ENCODE results near the gene HTR7. TPM values are rescaled to one million over a fixed set of nuclear protein-coding genes. Genes with fewer than 3 reads are reported as not detected.

HTR7 gene
- 24.6 and 26.9 TPM in 2 replicates for total RNA-seq (2021; fragmentation: NEBNext Ultra II Directional; extraction: Animal tissue kit (Norgen Biotek cat#: 25700))
- polyA plus RNA-seq (2011; rRNA removed) = 11.5 and 22.9 TPM in 2 replicates
- polyA plus RNA-seq (2011; cell fraction: cytosol; rRNA removed) = 12.3 TPM
- 13.9 TPM for polyA plus RNA-seq (2011; cell fraction: nucleus; rRNA removed)
- polyA plus RNA-seq (2012, experiment 1 of 2) = 22.1 to 28.6 TPM (median 25.0 TPM) in 4 replicates
- polyA plus RNA-seq (2012, experiment 2 of 2) = 4.5 TPM
- polyA plus RNA-seq (2013, experiment 1 of 2) = 4.6 TPM
- 4.4 TPM for polyA plus RNA-seq (2013, experiment 2 of 2)
- 26.2 and 55.7 TPM in 2 replicates for polyA minus RNA-seq (2011; rRNA and poly(A)+ RNA removed)
- 11.0 TPM for polyA minus RNA-seq (2011; cell fraction: cytosol; rRNA and poly(A)+ RNA removed)
- polyA minus RNA-seq (2011; cell fraction: nucleus; rRNA and poly(A)+ RNA removed) = 56.1 TPM
- long read RNA-seq, experiment 1, transcript HTR7-201 (3 exons, 3,028 nt) = major isoform, 6 of 25 reads
- long read RNA-seq, experiment 1, partial matches to known transcripts = 10 of 25 reads
- long read RNA-seq, experiment 1, other reads (novel, unspliced or antisense) = 7 of 25 reads
- long read RNA-seq, experiment 2, partial matches to known transcripts = 1 of 7 reads
- long read RNA-seq, experiment 2, other reads (novel, unspliced or antisense) = 6 of 7 reads

DNA sequence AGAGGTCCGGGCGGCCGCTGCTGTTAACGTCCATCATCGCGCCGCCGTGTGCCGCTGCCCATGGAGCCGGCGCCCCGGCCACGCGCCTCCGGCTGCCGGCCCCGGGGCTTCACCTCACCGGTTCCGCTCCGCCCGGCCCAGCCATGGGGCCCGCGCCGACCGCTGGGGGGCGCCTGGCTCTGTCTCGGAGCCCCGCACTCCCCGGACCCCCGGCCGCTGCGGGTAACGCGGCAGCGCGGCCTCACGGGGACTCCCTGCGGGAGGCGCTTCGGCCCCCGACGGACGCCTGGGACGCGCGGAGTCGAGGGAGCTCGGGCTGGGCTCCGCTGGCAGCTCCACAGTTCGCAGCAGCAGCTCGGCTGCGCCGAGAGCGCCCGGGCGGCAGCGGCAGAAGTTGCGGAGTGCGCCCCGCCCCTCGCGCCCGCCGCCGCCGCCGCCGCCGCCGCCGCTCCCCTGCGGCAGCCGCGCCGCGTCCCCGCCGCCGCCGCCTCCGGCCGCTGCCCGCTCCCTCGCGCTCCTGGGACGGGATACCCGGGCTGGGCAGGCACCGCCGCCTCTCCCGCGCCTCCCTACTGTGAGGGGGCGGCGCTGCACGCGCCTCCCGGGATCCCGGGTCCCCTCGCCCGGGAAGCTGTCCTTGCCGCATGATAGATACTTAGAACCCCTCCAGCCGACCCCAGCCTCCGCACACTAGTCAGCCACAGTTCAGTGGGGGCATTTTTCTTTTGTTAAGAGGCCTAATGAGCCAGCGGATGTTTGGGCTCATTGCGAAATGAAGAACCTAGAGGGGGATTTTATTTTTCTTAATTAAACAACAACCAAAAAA, at the start of gene HTR7:
Gene HTR7 (minus strand): TSS at position 405 of the 826 bp plus-strand sequence. CDS start 368 bp downstream, at position 37.
- Histone ChIP-seq H3K79me2 (ENCODE audit: control insufficient read depth in 1 of 2, insufficient read depth in 2 of 2, low read length in 2 of 2) (peaks cover 0 to 41% of the 10 kb centered on the region in 2 experiments; a peak in 3 of 4 replicates), H2AFZ (ENCODE audit: low read length) (peak within 1 kb of the TSS; percentile 64; the same call in 1 of the 2 replicates), H3K4me1 (replicated peaks in 1 of 4; ENCODE audit: control insufficient read depth in 3 of 4, insufficient read depth in 4 of 4, low read length in 3 of 4) (peaks cover 0 to 9% (median 2%) of the 10 kb centered on the region in 4 experiments; a peak in 3 of 7 replicates), H3K4me3 (ENCODE audit: extremely low read depth in 1 of 4, insufficient read depth in 2 of 4, low read depth in 3 of 4, low read length in 4 of 4) (peak within 1 kb of the TSS; percentile 46 to 93 (median 79)), H3K4me2 (ENCODE audit: insufficient read depth in 1 of 2, low read depth in 2 of 2, low read length in 2 of 2) (peak within 1 kb of the TSS; percentile 76 to 87), H4K5ac (ENCODE audit: insufficient read length, low read depth, low read length) (no peak within 1 kb of the TSS), H2AK5ac (ENCODE audit: low read depth, low read length) (no peak within 1 kb of the TSS), H4K20me1 (replicated peaks in 1 of 2; ENCODE audit: control insufficient read depth in 1 of 2, insufficient read depth in 2 of 2, low read length in 2 of 2) (peaks cover 0 to 6% of the 10 kb centered on the region in 2 experiments), H2BK15ac (ENCODE audit: low read length) (no peak within 1 kb of the TSS), H3K56ac (replicated peaks; ENCODE audit: insufficient read length, low read depth, low read length) (no peak within 1 kb of the TSS), H3K14ac (ENCODE audit: insufficient read length) (no peak within 1 kb of the TSS), H3K23me2 (ENCODE audit: low read depth, low read length) (peaks cover 6% of the 10 kb centered on the region; the same call in 1 of the 2 replicates), H3K79me1 (ENCODE audit: low read depth, low read length) (no peaks in the 10 kb centered on the region), H4K91ac (replicated peaks; ENCODE audit: insufficient read length, low read length) (no peak within 1 kb of the TSS), H3K9ac (replicated peaks in 1 of 4; ENCODE audit: extremely low read depth in 1 of 4, low read depth in 3 of 4, low read length in 3 of 4) (peak within 1 kb of the TSS in 3 of 4 experiments; percentile 29 to 64 (median 39); a peak in 5 of 7 replicates), H3K4ac (replicated peaks; ENCODE audit: insufficient read length, low read depth, low read length) (no peak within 1 kb of the TSS), H3K36me3 (ENCODE audit: control insufficient read depth in 2 of 4, insufficient read depth in 4 of 4, low read length in 3 of 4) (no peaks in the 10 kb centered on the region), H2BK12ac (ENCODE audit: low read depth, low read length) (0 out of 2 replicates have a peak within 1 kb of the TSS, but pooled peaks have one; percentile 64), H3K9me3 (ENCODE audit: insufficient read depth in 2 of 2, low read depth in 1 of 2, low read length in 1 of 2) (no peaks in the 10 kb centered on the region), H2BK20ac (ENCODE audit: low read length) (no peak within 1 kb of the TSS), H2BK5ac (ENCODE audit: low read depth, low read length) (no peak within 1 kb of the TSS), H3K23ac (ENCODE audit: insufficient read length) (no peak within 1 kb of the TSS), H3K27me3 (replicated peaks in 1 of 4; ENCODE audit: control insufficient read depth in 3 of 4, extremely low read depth in 1 of 4, insufficient read depth in 3 of 4, low read length in 3 of 4) (peaks cover 1 to 14% (median 8%) of the 10 kb centered on the region in 4 experiments; a peak in 6 of 7 replicates), H4K8ac (ENCODE audit: extremely low read depth, insufficient read depth, low read length) (peak within 1 kb of the TSS; percentile 84), H3K18ac (ENCODE audit: extremely low read depth, low read length) (no peak within 1 kb of the TSS), H3K27ac (ENCODE audit: low read depth, low read length) (no peak within 1 kb of the TSS; the same call in 1 of the 2 replicates), H2BK120ac (replicated peaks; ENCODE audit: low read depth, low read length) (peak within 1 kb of the TSS; percentile 58)
- FAIRE-seq (no peak), DNase-seq (ENCODE audit: low read depth in 1 of 2, low spot score in 2 of 2) (peak in 1 of 2 experiments; percentile 88)
- 3% methylated on average over 57 of the region's 104 CpGs; no CpG with 5 or more reads in 1 of the 2 experiments for WGBS, 2 experiments (ENCODE audit: extremely low coverage in 1 of 2, insufficient coverage in 1 of 2, insufficient read length in 1 of 2, insufficient replicate concordance in 2 of 2, low coverage in 1 of 2, low lambda C conversion rate in 2 of 2, missing lambda C conversion rate in 1 of 2)
- ChIA-PET CTCF (ENCODE audit: partially characterized antibody) (interaction anchor here (0.6 to 6.1 kb wide), 12 partner anchors 12 to 134 kb away, joined by 3 to 79 read pairs (median 4); no protein-coding TSS in a partner anchor), POLR2A (ENCODE audit: partially characterized antibody) (interaction anchor here (1.1 to 1.3 kb wide), 3 partner anchors 10 to 44 kb away, joined by 3 to 5 read pairs (median 3); partner anchors contain the start of gene RPP30)
- TF ChIP-seq PHF8 (conservative IDR thresholded peaks at IDR 0.05; ENCODE audit: low read depth, low read length) (peak; percentile 53; the same call in 1 of the 2 replicates), CEBPB (IDR thresholded peaks at IDR 0.05; ENCODE audit: low read depth, low read length) (peak; percentile 50; the same call in 1 of the 2 replicates), RAD21 (IDR thresholded peaks at IDR 0.05 in 1 of 2, conservative IDR thresholded peaks at IDR 0.05 in 1 of 2; ENCODE audit: low read depth in 2 of 2, low read length in 2 of 2) (peak; percentile 8 to 48; a peak in 2 of 4 replicates), RBBP5 (IDR thresholded peaks at IDR 0.05; ENCODE audit: borderline replicate concordance, low read depth, low read length) (peak; percentile 91; the same call in 1 of the 2 replicates)
